Measurements from ENCODE around the gene ATRNL1. TPM values are rescaled to one million over a fixed set of nuclear protein-coding genes. Genes with fewer than 3 reads are reported as not detected.

Gene ATRNL1
- total and polyA plus RNA-seq, 2 experiments from 2014 or later, result 5.9 to 17.4 TPM

DNA sequence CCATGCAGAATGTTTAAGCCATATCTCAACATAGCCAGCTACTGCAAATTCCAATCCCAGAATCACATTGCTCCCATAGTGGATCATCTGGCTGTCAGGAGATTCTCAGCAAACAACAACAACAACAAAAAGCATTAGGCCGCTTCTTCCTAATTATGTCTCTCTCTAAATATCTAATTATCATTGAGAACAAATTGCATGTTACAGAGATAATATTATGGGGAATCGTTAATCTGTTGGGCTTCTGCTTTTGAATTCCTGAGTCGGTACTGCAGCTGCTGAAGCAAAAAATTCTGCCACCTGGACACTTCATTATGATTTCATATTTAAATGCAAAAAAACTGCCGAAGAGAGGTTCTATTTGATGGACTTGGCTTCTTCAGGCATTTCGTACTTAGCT is 791.2 kb downstream of the ATRNL1 start:
- no peaks in the 10 kb centered on the region for H3K9me2 ChIP-seq (replicated peaks; ENCODE audit: insufficient read depth)
- H3K79me2 ChIP-seq, result no peaks in the 10 kb centered on the region
- DNase-seq (ENCODE audit: low spot score), result no peak
- no peak overlapping the region for H2AFZ ChIP-seq
- 86% methylated on average over 5 of the region's 5 CpGs for WGBS (ENCODE audit: low lambda C conversion rate, missing lambda C conversion rate)
- H3K4me3 ChIP-seq, result no peak overlapping the region
- H3K4me2 ChIP-seq, result no peak overlapping the region
- no peaks in the 10 kb centered on the region for H3K9me3 ChIP-seq (ENCODE audit: low read depth)
- no peaks in the 10 kb centered on the region for H3K27me3 ChIP-seq
- H4K20me1 ChIP-seq (ENCODE audit: insufficient read depth, poor library complexity, severe bottlenecking), result no peaks in the 10 kb centered on the region
- H3K4me1 ChIP-seq (ENCODE audit: insufficient read depth), result no peaks in the 10 kb centered on the region
- TF ChIP-seq, protein P1, sequence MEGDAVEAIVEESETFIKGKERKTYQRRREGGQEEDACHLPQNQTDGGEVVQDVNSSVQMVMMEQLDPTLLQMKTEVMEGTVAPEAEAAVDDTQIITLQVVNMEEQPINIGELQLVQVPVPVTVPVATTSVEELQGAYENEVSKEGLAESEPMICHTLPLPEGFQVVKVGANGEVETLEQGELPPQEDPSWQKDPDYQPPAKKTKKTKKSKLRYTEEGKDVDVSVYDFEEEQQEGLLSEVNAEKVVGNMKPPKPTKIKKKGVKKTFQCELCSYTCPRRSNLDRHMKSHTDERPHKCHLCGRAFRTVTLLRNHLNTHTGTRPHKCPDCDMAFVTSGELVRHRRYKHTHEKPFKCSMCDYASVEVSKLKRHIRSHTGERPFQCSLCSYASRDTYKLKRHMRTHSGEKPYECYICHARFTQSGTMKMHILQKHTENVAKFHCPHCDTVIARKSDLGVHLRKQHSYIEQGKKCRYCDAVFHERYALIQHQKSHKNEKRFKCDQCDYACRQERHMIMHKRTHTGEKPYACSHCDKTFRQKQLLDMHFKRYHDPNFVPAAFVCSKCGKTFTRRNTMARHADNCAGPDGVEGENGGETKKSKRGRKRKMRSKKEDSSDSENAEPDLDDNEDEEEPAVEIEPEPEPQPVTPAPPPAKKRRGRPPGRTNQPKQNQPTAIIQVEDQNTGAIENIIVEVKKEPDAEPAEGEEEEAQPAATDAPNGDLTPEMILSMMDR (IDR thresholded peaks at IDR 0.05; ENCODE audit: poor library complexity), result no peak
- TF ChIP-seq EZH2 (IDR thresholded peaks at IDR 0.05; ENCODE audit: borderline replicate concordance) (no peak), EZH2phosphoT487 (IDR thresholded peaks at IDR 0.05; ENCODE audit: low read depth, severe bottlenecking, unreplicated experiment) (no peak)
- H3K36me3 ChIP-seq (replicated peaks; ENCODE audit: insufficient read depth, low read depth), result no peaks in the 10 kb centered on the region
- H3K27ac ChIP-seq, result no peak overlapping the region

DNA sequence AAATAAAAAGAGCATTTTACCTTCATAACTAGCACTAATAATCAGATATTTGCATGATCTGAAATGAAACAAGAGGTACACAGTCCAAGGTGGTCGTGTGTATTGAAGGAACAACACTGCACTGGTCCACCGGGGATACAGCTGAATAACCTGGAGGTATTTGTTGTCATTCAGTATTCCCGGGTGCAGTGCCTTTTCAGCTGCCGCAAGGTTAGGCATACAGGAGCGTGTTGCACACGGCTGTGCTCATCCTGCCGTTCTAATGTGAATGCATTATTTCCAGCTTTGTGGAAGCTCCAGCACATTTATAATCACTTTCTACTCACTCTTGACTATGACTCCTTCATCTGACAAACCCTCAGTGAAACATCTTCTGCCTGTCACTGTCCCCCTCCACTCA is 802.0 kb downstream of the ATRNL1 start:
- DNase-seq (ENCODE audit: low spot score), result no peak
- Histone ChIP-seq H3K4me1 (ENCODE audit: insufficient read depth) (no peaks in the 10 kb centered on the region), H2AFZ (no peak overlapping the region), H3K79me2 (no peaks in the 10 kb centered on the region), H3K4me3 (no peak overlapping the region), H3K4me2 (no peak overlapping the region), H3K27ac (no peak overlapping the region), H3K9me2 (replicated peaks; ENCODE audit: insufficient read depth) (no peaks in the 10 kb centered on the region), H4K20me1 (ENCODE audit: insufficient read depth, poor library complexity, severe bottlenecking) (no peaks in the 10 kb centered on the region), H3K9me3 (ENCODE audit: low read depth) (no peaks in the 10 kb centered on the region), H3K36me3 (replicated peaks; ENCODE audit: insufficient read depth, low read depth) (no peaks in the 10 kb centered on the region), H3K27me3 (no peaks in the 10 kb centered on the region)
- no peak for TF ChIP-seq EZH2phosphoT487 (IDR thresholded peaks at IDR 0.05; ENCODE audit: low read depth, severe bottlenecking, unreplicated experiment)
- TF ChIP-seq, protein P1 (IDR thresholded peaks at IDR 0.05; ENCODE audit: poor library complexity), result no peak
- no peak for TF ChIP-seq EZH2 (IDR thresholded peaks at IDR 0.05; ENCODE audit: borderline replicate concordance)
- WGBS (ENCODE audit: low lambda C conversion rate, missing lambda C conversion rate), result 90% methylated on average over 7 of the region's 7 CpGs

DNA sequence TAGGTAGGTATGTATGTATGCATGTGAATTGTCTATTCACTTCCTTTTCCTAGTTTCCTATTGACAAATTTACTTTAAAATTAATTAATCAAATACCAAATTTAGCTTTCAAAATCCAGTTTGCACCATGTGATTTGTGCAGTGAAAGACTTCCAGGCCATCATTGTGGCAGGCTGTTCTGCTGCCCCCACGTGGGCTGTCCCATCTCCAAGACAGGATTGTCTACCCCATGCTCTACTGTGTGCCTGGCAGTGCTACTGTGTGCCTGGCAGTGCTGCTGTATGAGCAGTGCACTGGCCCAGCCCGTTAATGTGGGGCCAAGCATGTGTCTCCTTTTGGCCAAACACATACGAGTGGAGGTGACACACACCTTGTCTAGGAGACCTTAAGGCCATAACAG is 805.1 kb downstream of the ATRNL1 start:
- Histone ChIP-seq H2AFZ (no peak overlapping the region), H3K27me3 (no peaks in the 10 kb centered on the region), H3K36me3 (replicated peaks; ENCODE audit: insufficient read depth, low read depth) (no peaks in the 10 kb centered on the region), H4K20me1 (ENCODE audit: insufficient read depth, poor library complexity, severe bottlenecking) (no peaks in the 10 kb centered on the region), H3K9me2 (replicated peaks; ENCODE audit: insufficient read depth) (no peaks in the 10 kb centered on the region), H3K4me3 (no peak overlapping the region), H3K4me2 (no peak overlapping the region), H3K79me2 (no peaks in the 10 kb centered on the region), H3K27ac (no peak overlapping the region), H3K9me3 (ENCODE audit: low read depth) (no peaks in the 10 kb centered on the region), H3K4me1 (ENCODE audit: insufficient read depth) (no peaks in the 10 kb centered on the region)
- 75% methylated on average over 3 of the region's 3 CpGs for WGBS (ENCODE audit: low lambda C conversion rate, missing lambda C conversion rate)
- TF ChIP-seq, protein P1 (IDR thresholded peaks at IDR 0.05; ENCODE audit: poor library complexity), result no peak
- TF ChIP-seq EZH2 (IDR thresholded peaks at IDR 0.05; ENCODE audit: borderline replicate concordance), result no peak
- TF ChIP-seq EZH2phosphoT487 (IDR thresholded peaks at IDR 0.05; ENCODE audit: low read depth, severe bottlenecking, unreplicated experiment), result no peak
- no peak for DNase-seq (ENCODE audit: low spot score)

DNA sequence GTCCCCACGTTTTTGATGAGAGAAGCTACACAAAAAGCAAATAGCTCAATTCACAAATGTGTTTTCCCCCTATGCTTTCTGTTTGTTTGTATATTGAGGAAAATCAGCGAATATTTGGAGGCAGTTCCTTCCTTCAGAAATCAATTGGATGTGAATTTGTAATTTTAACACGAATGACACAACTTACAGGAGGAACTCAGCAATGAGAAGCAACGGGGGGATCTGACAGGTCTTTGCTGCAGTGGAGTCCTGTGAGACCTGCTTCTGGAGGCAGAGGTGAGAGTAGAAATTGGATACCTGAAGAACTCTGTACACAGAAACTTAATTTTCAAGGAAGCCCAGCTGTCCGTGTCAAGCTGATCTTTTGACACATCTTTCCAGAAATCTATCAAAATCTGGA is 809.4 kb downstream of the ATRNL1 start:
- no peaks in the 10 kb centered on the region for H3K9me2 ChIP-seq (replicated peaks; ENCODE audit: insufficient read depth)
- H3K9me3 ChIP-seq (ENCODE audit: low read depth), result no peaks in the 10 kb centered on the region
- H2AFZ ChIP-seq, result no peak overlapping the region
- no peak overlapping the region for H3K4me2 ChIP-seq
- H3K36me3 ChIP-seq (replicated peaks; ENCODE audit: insufficient read depth, low read depth), result no peaks in the 10 kb centered on the region
- no peaks in the 10 kb centered on the region for H4K20me1 ChIP-seq (ENCODE audit: insufficient read depth, poor library complexity, severe bottlenecking)
- DNase-seq (ENCODE audit: low spot score), result no peak
- 77% methylated on average over 5 of the region's 5 CpGs for WGBS (ENCODE audit: low lambda C conversion rate, missing lambda C conversion rate)
- no peak for TF ChIP-seq EZH2phosphoT487 (IDR thresholded peaks at IDR 0.05; ENCODE audit: low read depth, severe bottlenecking, unreplicated experiment)
- TF ChIP-seq, protein P1 (IDR thresholded peaks at IDR 0.05; ENCODE audit: poor library complexity), result no peak
- TF ChIP-seq EZH2 (IDR thresholded peaks at IDR 0.05; ENCODE audit: borderline replicate concordance), result no peak
- H3K4me1 ChIP-seq (ENCODE audit: insufficient read depth), result no peaks in the 10 kb centered on the region
- no peaks in the 10 kb centered on the region for H3K27me3 ChIP-seq
- no peaks in the 10 kb centered on the region for H3K79me2 ChIP-seq
- H3K27ac ChIP-seq, result no peak overlapping the region
- no peak overlapping the region for H3K4me3 ChIP-seq

Measured in hepatocyte (in vitro differentiated cells).